HG03139 (cell line): ENCODE data around the gene LRRC4C.
A peak's percentile ranks its signal among the peaks of the same experiment; 100 is the strongest.

ENCODE experiments used
- ATAC-seq: cut with Tn5 transposase; IDR thresholded peaks from one replicate; pipeline ENCODE4 v1.9.1; 2021; ENCODE audit not compliant: unreplicated experiment

LRRC4C gene

GRCh38 chr11:40273192-40273732 lies 1186.2 kb downstream of the LRRC4C start:
- no peak for ATAC-seq

GRCh38 chr11:40271361-40271760 lies 1188.1 kb downstream of the LRRC4C start:
- no peak for ATAC-seq

GRCh38 chr11:40269865-40270264 lies 1189.6 kb downstream of the LRRC4C start:
- ATAC-seq = no peak

GRCh38 chr11:40268551-40268950 lies 1190.9 kb downstream of the LRRC4C start:
- no peak for ATAC-seq

- no peak for ATAC-seq
Observed at GRCh38 chr11:40255457-40255856, 1204.0 kb downstream of the LRRC4C start.

GRCh38 chr11:40253166-40253565 lies 1206.3 kb downstream of the LRRC4C start:
- no peak for ATAC-seq

GRCh38 chr11:40252236-40252635 lies 1207.2 kb downstream of the LRRC4C start:
- no peak for ATAC-seq

- ATAC-seq = no peak
Observed at GRCh38 chr11:40246983-40247382, 1212.5 kb downstream of the LRRC4C start.

GRCh38 chr11:40241524-40242051 lies 1217.9 kb downstream of the LRRC4C start:
- ATAC-seq = peak; percentile 83

GRCh38 chr11:40240284-40240683 lies 1219.2 kb downstream of the LRRC4C start:
- no peak for ATAC-seq

GRCh38 chr11:40236526-40236925 lies 1222.9 kb downstream of the LRRC4C start:
- ATAC-seq = no peak

GRCh38 chr11:40235841-40236240 lies 1223.6 kb downstream of the LRRC4C start:
- ATAC-seq = no peak

- ATAC-seq = no peak
Observed at GRCh38 chr11:40230821-40231220, 1228.6 kb downstream of the LRRC4C start.

- no peak for ATAC-seq
Observed at GRCh38 chr11:40228662-40229061, 1230.8 kb downstream of the LRRC4C start.

GRCh38 chr11:40227730-40228129 lies 1231.7 kb downstream of the LRRC4C start:
- ATAC-seq = no peak

- no peak for ATAC-seq
Observed at GRCh38 chr11:40226654-40227053, 1232.8 kb downstream of the LRRC4C start.

GRCh38 chr11:40223596-40224330 lies 1235.7 kb downstream of the LRRC4C start:
- ATAC-seq = no peak

- ATAC-seq = no peak
Observed at GRCh38 chr11:40219401-40219800, 1240.1 kb downstream of the LRRC4C start.

- no peak for ATAC-seq
Observed at GRCh38 chr11:40215556-40215955, 1243.9 kb downstream of the LRRC4C start.

GRCh38 chr11:40207416-40207815 lies 1252.0 kb downstream of the LRRC4C start:
- ATAC-seq = no peak

- no peak for ATAC-seq
Observed at GRCh38 chr11:40204228-40204627, 1255.2 kb downstream of the LRRC4C start.

- ATAC-seq = no peak
Observed at GRCh38 chr11:40203606-40204005, 1255.8 kb downstream of the LRRC4C start.
